ENCODE measurements around the gene ASAH2B.
"Not testable (repeated sequence)": the region's sequence is repeated elsewhere in the genome, so short reads cannot be mapped to it uniquely, and the experiment has no call there.

The ASAH2B gene

GRCh38 chr10:50739618-50740292 is at the start of gene ASAH2B:
Gene ASAH2B, plus strand, starts transcription at chr10:50739936. Its CDS starts 5,195 bp downstream, at chr10:50745131.
- peak; percentile 83 for DNase-seq

GRCh38 chr10:50697819-50698218 is 41.9 kb upstream of the ASAH2B start:
- DNase-seq: not testable (repeated sequence)

- DNase-seq: not testable (repeated sequence)
Measured at GRCh38 chr10:50701947-50702346, 37.8 kb upstream of the ASAH2B start.

- DNase-seq: not testable (repeated sequence)
Measured at GRCh38 chr10:50702997-50703396, 36.7 kb upstream of the ASAH2B start.

GRCh38 chr10:50704436-50705079 is 35.2 kb upstream of the ASAH2B start:
- not testable (repeated sequence) for DNase-seq

GRCh38 chr10:50706006-50706405 is 33.7 kb upstream of the ASAH2B start:
- DNase-seq: not testable (repeated sequence)

- not testable (repeated sequence) for DNase-seq
Measured at GRCh38 chr10:50710241-50710640, 29.5 kb upstream of the ASAH2B start.

GRCh38 chr10:50723812-50724211 is 15.9 kb upstream of the ASAH2B start:
- DNase-seq: not testable (repeated sequence)

- not testable (repeated sequence) for DNase-seq
Measured at GRCh38 chr10:50728112-50728511, 11.6 kb upstream of the ASAH2B start.

- not testable (repeated sequence) for DNase-seq
Measured at GRCh38 chr10:50738987-50739617, 634 bp upstream of the ASAH2B start.

GRCh38 chr10:50740293-50740648 is 535 bp downstream of the ASAH2B start:
- peak; percentile 68 for DNase-seq

GRCh38 chr10:50742820-50743219 is 3.1 kb downstream of the ASAH2B start:
- DNase-seq: not testable (repeated sequence)

- DNase-seq: not testable (repeated sequence)
Measured at GRCh38 chr10:50766774-50767513, 27.2 kb downstream of the ASAH2B start.

- DNase-seq: not testable (repeated sequence)
Measured at GRCh38 chr10:50772042-50772441, 32.3 kb downstream of the ASAH2B start.

- not testable (repeated sequence) for DNase-seq
Measured at GRCh38 chr10:50774868-50775267, 35.1 kb downstream of the ASAH2B start.

GRCh38 chr10:50780036-50780435 is 40.3 kb downstream of the ASAH2B start:
- DNase-seq: not testable (repeated sequence)

- DNase-seq: not testable (repeated sequence)
Measured at GRCh38 chr10:50782017-50782416, 42.3 kb downstream of the ASAH2B start.

- DNase-seq: not testable (repeated sequence)
Measured at GRCh38 chr10:50787962-50788361, 48.2 kb downstream of the ASAH2B start.

- no peak for DNase-seq
Measured at GRCh38 chr10:50788951-50789945, 49.5 kb downstream of the ASAH2B start.

GRCh38 chr10:50794490-50794889 is 54.8 kb downstream of the ASAH2B start:
- no peak for DNase-seq

- no peak for DNase-seq
Measured at GRCh38 chr10:50796693-50797092, 57.0 kb downstream of the ASAH2B start.

- no peak for DNase-seq
Measured at GRCh38 chr10:50798297-50798696, 58.6 kb downstream of the ASAH2B start.

Measured in activated CD4-positive, alpha-beta T cell treated with anti-CD3 and anti-CD28 coated beads, Interleukin-10, Interleukin-2, amounts not matched to agents 100 ng/mL and 50 ng/mL, durations not matched to agents 16 hours and 8 hours (primary cell).